ENCODE results near the gene LRRC74A. TPM values are rescaled to one million over a fixed set of nuclear protein-coding genes. Genes with fewer than 3 reads are reported as not detected.
"Not testable (repeated sequence)": the region's sequence is repeated elsewhere in the genome, so short reads cannot be mapped to it uniquely, and the experiment has no call there.

LRRC74A gene
- total RNA-seq, 1 experiment from 2014 or later: not detected

DNA sequence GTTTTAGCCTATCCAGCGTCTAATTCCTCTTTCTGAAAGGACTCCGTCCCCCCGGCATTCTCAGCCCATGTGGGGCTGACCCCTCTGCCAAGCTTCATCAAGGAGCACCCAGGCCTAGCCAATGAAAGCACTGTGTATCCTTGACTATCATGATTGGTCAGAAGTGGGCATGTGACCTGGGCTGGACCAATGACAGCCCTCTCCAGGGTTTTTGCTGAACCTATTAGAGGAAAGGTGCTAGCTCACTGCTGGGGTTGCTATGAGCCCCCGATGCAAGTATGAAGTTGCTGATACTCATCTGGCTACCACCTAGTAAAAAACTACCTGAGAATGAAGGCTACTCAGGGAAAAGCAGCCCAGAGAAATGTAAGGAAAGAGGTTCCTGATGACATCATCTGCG is 68.1 kb downstream of the LRRC74A start:
- Histone ChIP-seq H2AK5ac (ENCODE audit: insufficient read length, low read length) (no peak overlapping the region), H3K23me2 (ENCODE audit: insufficient read length, low read depth, low read length, poor library complexity, severe bottlenecking) (no peaks in the 10 kb centered on the region), H2BK5ac (ENCODE audit: insufficient read length, low read length) (no peak overlapping the region), H3K27me3 (ENCODE audit: insufficient read depth, low read length) (no peaks in the 10 kb centered on the region; the same call in 1 of the 2 replicates), H3K9me3 (ENCODE audit: control insufficient read depth, low read depth, low read length) (no peaks in the 10 kb centered on the region), H2BK120ac (ENCODE audit: low read depth, low read length, poor library complexity, severe bottlenecking) (no peak overlapping the region), H3K23ac (ENCODE audit: insufficient read length, low read depth, low read length) (no peak overlapping the region), H3K4ac (ENCODE audit: low read depth, low read length) (no peak overlapping the region), H3K18ac (ENCODE audit: insufficient read length, low read depth, low read length) (no peak overlapping the region), H3K27ac (ENCODE audit: insufficient read length, low read depth, low read length) (no peak overlapping the region), H2AFZ (ENCODE audit: low read length) (no peak overlapping the region), H3K14ac (ENCODE audit: insufficient read depth, low read length) (no peak overlapping the region), H3K9ac (ENCODE audit: extremely low read depth, insufficient read length, low read length) (no peak overlapping the region), H3K4me2 (ENCODE audit: insufficient read depth, insufficient read length, low read length) (no peak overlapping the region), H3K56ac (ENCODE audit: insufficient read length, low read depth, low read length) (no peak overlapping the region), H3K4me1 (ENCODE audit: insufficient read depth, low read length) (no peaks in the 10 kb centered on the region), H4K5ac (ENCODE audit: insufficient read length, low read depth, low read length) (no peak overlapping the region), H3K79me2 (ENCODE audit: insufficient read depth, low read length) (no peaks in the 10 kb centered on the region), H4K8ac (replicated peaks; ENCODE audit: insufficient read length, low read depth, low read length) (no peak overlapping the region), H2BK20ac (ENCODE audit: low read depth, low read length, poor library complexity, severe bottlenecking) (no peak overlapping the region), H4K91ac (ENCODE audit: insufficient read length, low read depth, low read length) (no peak overlapping the region), H3K79me1 (ENCODE audit: insufficient read depth, low read depth, low read length, poor library complexity, severe bottlenecking) (no peaks in the 10 kb centered on the region), H2BK12ac (ENCODE audit: insufficient read length, low read depth, low read length) (no peak overlapping the region), H4K20me1 (ENCODE audit: control insufficient read depth, insufficient read depth, insufficient read length) (no peaks in the 10 kb centered on the region), H2BK15ac (ENCODE audit: low read depth, low read length) (no peak overlapping the region), H3T11ph (ENCODE audit: low read length) (no peak overlapping the region)
- Mint-ChIP-seq H3K4me3 (no peak overlapping the region), H3K9me3 (peaks cover 17% of the 10 kb centered on the region in 2 experiments), H3K4me1 (peaks cover 9% of the 10 kb centered on the region in 2 experiments), H3K27ac (no peak overlapping the region), H3K36me3 (ENCODE audit: insufficient read depth in 1 of 3, low read depth in 3 of 3) (peaks cover 1 to 9% (median 3%) of the 10 kb centered on the region in 3 experiments; a peak in 6 of 7 replicates), H3K27me3 (ENCODE audit: low read depth) (no peaks in the 10 kb centered on the region)
- no CpG with 5 or more reads among the region's 5 CpGs for WGBS (ENCODE audit: extremely low coverage, insufficient read length, low lambda C conversion rate)
- DNase-seq: no peak
- TF ChIP-seq, protein P1, sequence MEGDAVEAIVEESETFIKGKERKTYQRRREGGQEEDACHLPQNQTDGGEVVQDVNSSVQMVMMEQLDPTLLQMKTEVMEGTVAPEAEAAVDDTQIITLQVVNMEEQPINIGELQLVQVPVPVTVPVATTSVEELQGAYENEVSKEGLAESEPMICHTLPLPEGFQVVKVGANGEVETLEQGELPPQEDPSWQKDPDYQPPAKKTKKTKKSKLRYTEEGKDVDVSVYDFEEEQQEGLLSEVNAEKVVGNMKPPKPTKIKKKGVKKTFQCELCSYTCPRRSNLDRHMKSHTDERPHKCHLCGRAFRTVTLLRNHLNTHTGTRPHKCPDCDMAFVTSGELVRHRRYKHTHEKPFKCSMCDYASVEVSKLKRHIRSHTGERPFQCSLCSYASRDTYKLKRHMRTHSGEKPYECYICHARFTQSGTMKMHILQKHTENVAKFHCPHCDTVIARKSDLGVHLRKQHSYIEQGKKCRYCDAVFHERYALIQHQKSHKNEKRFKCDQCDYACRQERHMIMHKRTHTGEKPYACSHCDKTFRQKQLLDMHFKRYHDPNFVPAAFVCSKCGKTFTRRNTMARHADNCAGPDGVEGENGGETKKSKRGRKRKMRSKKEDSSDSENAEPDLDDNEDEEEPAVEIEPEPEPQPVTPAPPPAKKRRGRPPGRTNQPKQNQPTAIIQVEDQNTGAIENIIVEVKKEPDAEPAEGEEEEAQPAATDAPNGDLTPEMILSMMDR (conservative IDR thresholded peaks at IDR 0.05): no peak

DNA sequence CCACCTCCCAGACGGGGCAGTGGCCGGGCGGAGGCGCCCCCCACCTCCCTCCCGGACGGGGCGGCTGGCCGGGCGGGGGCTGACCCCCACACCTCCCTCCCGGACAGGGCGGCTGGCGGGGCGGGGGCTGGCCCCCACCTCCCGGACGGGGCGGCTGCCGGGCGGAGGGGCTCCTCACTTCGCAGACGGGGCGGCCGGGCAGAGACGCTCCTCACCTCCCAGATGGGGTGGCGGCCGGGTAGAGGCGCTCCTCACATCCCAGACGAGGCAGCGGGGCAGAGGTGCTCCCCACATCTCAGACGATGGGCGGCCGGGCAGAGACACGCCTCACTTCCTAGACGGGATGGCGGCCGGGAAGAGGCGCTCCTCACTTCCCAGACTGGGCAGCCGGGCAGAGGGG is 71.8 kb downstream of the LRRC74A start:
- H3T11ph ChIP-seq (ENCODE audit: low read length); H3K27ac ChIP-seq (ENCODE audit: insufficient read length, low read depth, low read length); H3K23ac ChIP-seq (ENCODE audit: insufficient read length, low read depth, low read length); H2AFZ ChIP-seq (ENCODE audit: low read length); H2BK20ac ChIP-seq (ENCODE audit: low read depth, low read length, poor library complexity, severe bottlenecking); H3K18ac ChIP-seq (ENCODE audit: insufficient read length, low read depth, low read length); H3K79me2 ChIP-seq (ENCODE audit: insufficient read depth, low read length); H3K27me3 ChIP-seq (ENCODE audit: insufficient read depth, low read length); H4K8ac ChIP-seq (replicated peaks; ENCODE audit: insufficient read length, low read depth, low read length); H3K36me3 Mint-ChIP-seq (ENCODE audit: insufficient read depth in 1 of 3, low read depth in 3 of 3); H2BK15ac ChIP-seq (ENCODE audit: low read depth, low read length); H2BK12ac ChIP-seq (ENCODE audit: insufficient read length, low read depth, low read length); H4K91ac ChIP-seq (ENCODE audit: insufficient read length, low read depth, low read length); H3K14ac ChIP-seq (ENCODE audit: insufficient read depth, low read length); H2BK5ac ChIP-seq (ENCODE audit: insufficient read length, low read length); H3K79me1 ChIP-seq (ENCODE audit: insufficient read depth, low read depth, low read length, poor library complexity, severe bottlenecking); H3K27ac Mint-ChIP-seq; H3K4me1 ChIP-seq (ENCODE audit: insufficient read depth, low read length); H3K4me3 Mint-ChIP-seq; H4K5ac ChIP-seq (ENCODE audit: insufficient read length, low read depth, low read length); H4K20me1 ChIP-seq (ENCODE audit: control insufficient read depth, insufficient read depth, insufficient read length); H3K9ac ChIP-seq (ENCODE audit: extremely low read depth, insufficient read length, low read length); H3K27me3 Mint-ChIP-seq (ENCODE audit: low read depth); DNase-seq; H2AK5ac ChIP-seq (ENCODE audit: insufficient read length, low read length); H3K56ac ChIP-seq (ENCODE audit: insufficient read length, low read depth, low read length); H3K4ac ChIP-seq (ENCODE audit: low read depth, low read length); H3K9me3 ChIP-seq (ENCODE audit: control insufficient read depth, low read depth, low read length); H2BK120ac ChIP-seq (ENCODE audit: low read depth, low read length, poor library complexity, severe bottlenecking); H3K4me2 ChIP-seq (ENCODE audit: insufficient read depth, insufficient read length, low read length); H3K23me2 ChIP-seq (ENCODE audit: insufficient read length, low read depth, low read length, poor library complexity, severe bottlenecking): not testable (repeated sequence)
- Mint-ChIP-seq H3K9me3 (peaks cover 22 to 28% of the 10 kb centered on the region in 2 experiments), H3K4me1 (peaks cover 17 to 18% of the 10 kb centered on the region in 2 experiments)
- WGBS (ENCODE audit: extremely low coverage, insufficient read length, low lambda C conversion rate): no CpG with 5 or more reads among the region's 37 CpGs

All from H9 (cell line).